Stimulated activated memory B cell treated with anti-CD40 and anti-IgM and Interleukin-4, amounts not matched to agents 10 μg/mL and 1 μg/mL and 100 μg/mL, for 72 hours (primary cell): Measurements from ENCODE around the gene ESRP2.

ENCODE experiments used
- ATAC-seq: fragments of 150-1000 bp; cut with Tn5 transposase; 2 replicates; pipeline ENCODE4 v1.10.0; 2021
- H3K27ac Mint-ChIP-seq: one replicate; pipeline ENCODE4 v1.8.0; 2022; ENCODE audit warnings: mild to moderate bottlenecking, mixed read lengths
- H3K27me3 Mint-ChIP-seq: one replicate; pipeline ENCODE4 v1.8.0; 2022; ENCODE audit warnings: mixed read lengths
- H3K36me3 Mint-ChIP-seq: one replicate; pipeline ENCODE4 v1.8.0; 2022; ENCODE audit warnings: mixed read lengths
- H3K4me1 Mint-ChIP-seq: one replicate; pipeline ENCODE4 v1.8.0; 2022; ENCODE audit warnings: mixed read lengths
- H3K4me3 Mint-ChIP-seq: one replicate; pipeline ENCODE4 v1.8.0; 2022; ENCODE audit warnings: mild to moderate bottlenecking, moderate library complexity, mixed read lengths
- H3K9me3 Mint-ChIP-seq: one replicate; pipeline ENCODE4 v1.8.0; 2022; ENCODE audit warnings: mixed read lengths

Gene ESRP2

GRCh38 chr16:68236137-68236825 is 354 bp upstream of the ESRP2 start:
- no peaks in the 10 kb centered on the region for H3K27me3 Mint-ChIP-seq
- H3K36me3 Mint-ChIP-seq = no peaks in the 10 kb centered on the region
- no peaks in the 10 kb centered on the region for H3K9me3 Mint-ChIP-seq
- peak overlapping the region; percentile 89 for H3K4me3 Mint-ChIP-seq
- H3K4me1 Mint-ChIP-seq = peaks cover 50% of the 10 kb centered on the region
- peak overlapping the region; percentile 59 for H3K27ac Mint-ChIP-seq
- ATAC-seq = peak; percentile 38

GRCh38 chr16:68235108-68235886 is 630 bp downstream of the ESRP2 start:
- Mint-ChIP-seq H3K9me3 (no peaks in the 10 kb centered on the region), H3K27me3 (no peaks in the 10 kb centered on the region), H3K36me3 (no peaks in the 10 kb centered on the region), H3K27ac (no peak overlapping the region), H3K4me1 (peaks cover 50% of the 10 kb centered on the region), H3K4me3 (peak overlapping the region; percentile 53)
- ATAC-seq = no peak

GRCh38 chr16:68234188-68235107 is 1.5 kb downstream of the ESRP2 start:
- no peaks in the 10 kb centered on the region for H3K9me3 Mint-ChIP-seq
- peaks cover 50% of the 10 kb centered on the region for H3K4me1 Mint-ChIP-seq
- no peaks in the 10 kb centered on the region for H3K27me3 Mint-ChIP-seq
- H3K27ac Mint-ChIP-seq = no peak overlapping the region
- no peak for ATAC-seq
- no peaks in the 10 kb centered on the region for H3K36me3 Mint-ChIP-seq
- peak overlapping the region; percentile 40 for H3K4me3 Mint-ChIP-seq

GRCh38 chr16:68233835-68234187 is 2.1 kb downstream of the ESRP2 start:
- Mint-ChIP-seq H3K27me3 (no peaks in the 10 kb centered on the region), H3K27ac (peak overlapping the region; percentile 13), H3K9me3 (no peaks in the 10 kb centered on the region), H3K4me3 (no peak overlapping the region), H3K36me3 (no peaks in the 10 kb centered on the region), H3K4me1 (peaks cover 47% of the 10 kb centered on the region)
- no peak for ATAC-seq

GRCh38 chr16:68233085-68233834 is 2.7 kb downstream of the ESRP2 start:
- Mint-ChIP-seq H3K4me3 (no peak overlapping the region), H3K27ac (peak overlapping the region; percentile 13), H3K27me3 (no peaks in the 10 kb centered on the region), H3K9me3 (no peaks in the 10 kb centered on the region), H3K4me1 (peaks cover 45% of the 10 kb centered on the region), H3K36me3 (no peaks in the 10 kb centered on the region)
- ATAC-seq = no peak

- Mint-ChIP-seq H3K36me3 (no peaks in the 10 kb centered on the region), H3K4me1 (peaks cover 48% of the 10 kb centered on the region), H3K9me3 (no peaks in the 10 kb centered on the region), H3K4me3 (no peak overlapping the region), H3K27me3 (no peaks in the 10 kb centered on the region), H3K27ac (no peak overlapping the region)
- no peak for ATAC-seq
These were observed 3.6 kb downstream of the ESRP2 start for GRCh38 chr16:68232335-68232734.

GRCh38 chr16:68231384-68232136 is 4.4 kb downstream of the ESRP2 start:
- Mint-ChIP-seq H3K9me3 (no peaks in the 10 kb centered on the region), H3K4me1 (peaks cover 47% of the 10 kb centered on the region), H3K27me3 (no peaks in the 10 kb centered on the region), H3K4me3 (no peak overlapping the region), H3K27ac (no peak overlapping the region), H3K36me3 (no peaks in the 10 kb centered on the region)
- no peak for ATAC-seq

- Mint-ChIP-seq H3K4me1 (peaks cover 41% of the 10 kb centered on the region), H3K9me3 (no peaks in the 10 kb centered on the region), H3K27ac (no peak overlapping the region)
These were observed 5.0 kb downstream of the ESRP2 start for GRCh38 chr16:68230956-68231355.

GRCh38 chr16:68230176-68230571 is 5.8 kb downstream of the ESRP2 start:
- Mint-ChIP-seq H3K4me3 (no peak overlapping the region), H3K4me1 (peaks cover 41% of the 10 kb centered on the region)
- no peak for ATAC-seq

More at GRCh38 chr16:68230956-68231355, 5.0 kb downstream of the ESRP2 start:
- no peak for ATAC-seq
- Mint-ChIP-seq H3K27me3 (no peaks in the 10 kb centered on the region), H3K4me3 (no peak overlapping the region), H3K36me3 (no peaks in the 10 kb centered on the region)

GRCh38 chr16:68229431-68230175 is 6.3 kb downstream of the ESRP2 start:
- ATAC-seq = no peak

More at GRCh38 chr16:68230176-68230571, 5.8 kb downstream of the ESRP2 start:
- H3K36me3 Mint-ChIP-seq = no peaks in the 10 kb centered on the region
- no peaks in the 10 kb centered on the region for H3K27me3 Mint-ChIP-seq
- H3K27ac Mint-ChIP-seq = no peak overlapping the region
- H3K9me3 Mint-ChIP-seq = no peaks in the 10 kb centered on the region

GRCh38 chr16:68228652-68229051 is 7.3 kb downstream of the ESRP2 start:
- Mint-ChIP-seq H3K27ac (peak overlapping the region; percentile 83), H3K27me3 (no peaks in the 10 kb centered on the region), H3K9me3 (no peaks in the 10 kb centered on the region), H3K36me3 (no peaks in the 10 kb centered on the region), H3K4me1 (peaks cover 31% of the 10 kb centered on the region), H3K4me3 (no peak overlapping the region)
- no peak for ATAC-seq

More at GRCh38 chr16:68229431-68230175, 6.3 kb downstream of the ESRP2 start:
- peak overlapping the region; percentile 83 for H3K27ac Mint-ChIP-seq
- no peak overlapping the region for H3K4me3 Mint-ChIP-seq
- no peaks in the 10 kb centered on the region for H3K9me3 Mint-ChIP-seq
- peaks cover 38% of the 10 kb centered on the region for H3K4me1 Mint-ChIP-seq
- H3K36me3 Mint-ChIP-seq = no peaks in the 10 kb centered on the region
- no peaks in the 10 kb centered on the region for H3K27me3 Mint-ChIP-seq

- ATAC-seq = no peak
- no peaks in the 10 kb centered on the region for H3K36me3 Mint-ChIP-seq
- H3K4me1 Mint-ChIP-seq = peaks cover 24% of the 10 kb centered on the region
- H3K4me3 Mint-ChIP-seq = no peak overlapping the region
- H3K27ac Mint-ChIP-seq = peak overlapping the region; percentile 83
- H3K9me3 Mint-ChIP-seq = no peaks in the 10 kb centered on the region
- no peaks in the 10 kb centered on the region for H3K27me3 Mint-ChIP-seq
These were observed 7.9 kb downstream of the ESRP2 start for GRCh38 chr16:68227850-68228553.

- no peaks in the 10 kb centered on the region for H3K9me3 Mint-ChIP-seq
- no peaks in the 10 kb centered on the region for H3K36me3 Mint-ChIP-seq
- H3K27ac Mint-ChIP-seq = peak overlapping the region; percentile 83
- H3K4me1 Mint-ChIP-seq = peaks cover 17% of the 10 kb centered on the region
- no peak overlapping the region for H3K4me3 Mint-ChIP-seq
- no peaks in the 10 kb centered on the region for H3K27me3 Mint-ChIP-seq
- ATAC-seq = peak; percentile 85
These were observed 8.6 kb downstream of the ESRP2 start for GRCh38 chr16:68227183-68227793.
